ENCODE measurements around the gene TGFBRAP1.

The TGFBRAP1 gene

GRCh38 chr2:105257981-105258380, 71.6 kb downstream of the TGFBRAP1 start:
- no peak overlapping the region for H3K9ac ChIP-seq
- H3K27me3 ChIP-seq (ENCODE audit: insufficient read depth, low read depth) = no peaks in the 10 kb centered on the region
- no peaks in the 10 kb centered on the region for H3K36me3 ChIP-seq (ENCODE audit: insufficient read depth)
- H3K4me3 ChIP-seq (IDR thresholded peaks at IDR 0.05; ENCODE audit: insufficient read depth, low read depth, low read length) = no peak overlapping the region
- TF ChIP-seq CTCF (conservative IDR thresholded peaks at IDR 0.05; ENCODE audit: low read depth, low read length) = no peak
- no peak overlapping the region for H3K4me2 ChIP-seq
- H2AFZ ChIP-seq (ENCODE audit: low read depth) = no peak overlapping the region
- no peaks in the 10 kb centered on the region for H3K4me1 ChIP-seq (ENCODE audit: low read depth, poor library complexity, severe bottlenecking)
- H3K79me2 ChIP-seq (ENCODE audit: insufficient read depth, low read depth) = no peaks in the 10 kb centered on the region
- H4K20me1 ChIP-seq (ENCODE audit: insufficient read depth) = no peaks in the 10 kb centered on the region
- no peak overlapping the region for H3K27ac ChIP-seq

- no peak overlapping the region for H3K27ac ChIP-seq
- no peaks in the 10 kb centered on the region for H3K79me2 ChIP-seq (ENCODE audit: insufficient read depth, low read depth)
- no peaks in the 10 kb centered on the region for H3K36me3 ChIP-seq (ENCODE audit: insufficient read depth)
- TF ChIP-seq CTCF (conservative IDR thresholded peaks at IDR 0.05; ENCODE audit: low read depth, low read length) = no peak
- H3K4me3 ChIP-seq (IDR thresholded peaks at IDR 0.05; ENCODE audit: insufficient read depth, low read depth, low read length) = no peak overlapping the region
- no peak overlapping the region for H2AFZ ChIP-seq (ENCODE audit: low read depth)
- H3K9ac ChIP-seq = no peak overlapping the region
- H3K27me3 ChIP-seq (ENCODE audit: insufficient read depth, low read depth) = no peaks in the 10 kb centered on the region
- H3K4me1 ChIP-seq (ENCODE audit: low read depth, poor library complexity, severe bottlenecking) = no peaks in the 10 kb centered on the region
- H3K4me2 ChIP-seq = no peak overlapping the region
- H4K20me1 ChIP-seq (ENCODE audit: insufficient read depth) = no peaks in the 10 kb centered on the region
These were observed 73.0 kb downstream of the TGFBRAP1 start for GRCh38 chr2:105256431-105257047.

GRCh38 chr2:105255979-105256378, 73.6 kb downstream of the TGFBRAP1 start:
- Histone ChIP-seq H3K4me2 (no peak overlapping the region), H3K4me1 (ENCODE audit: low read depth, poor library complexity, severe bottlenecking) (no peaks in the 10 kb centered on the region), H3K79me2 (ENCODE audit: insufficient read depth, low read depth) (no peaks in the 10 kb centered on the region), H3K9ac (no peak overlapping the region), H3K27me3 (ENCODE audit: insufficient read depth, low read depth) (no peaks in the 10 kb centered on the region), H2AFZ (ENCODE audit: low read depth) (no peak overlapping the region), H3K27ac (no peak overlapping the region), H4K20me1 (ENCODE audit: insufficient read depth) (no peaks in the 10 kb centered on the region), H3K4me3 (IDR thresholded peaks at IDR 0.05; ENCODE audit: insufficient read depth, low read depth, low read length) (no peak overlapping the region), H3K36me3 (ENCODE audit: insufficient read depth) (no peaks in the 10 kb centered on the region)
- no peak for TF ChIP-seq CTCF (conservative IDR thresholded peaks at IDR 0.05; ENCODE audit: low read depth, low read length)

GRCh38 chr2:105254531-105255210, 74.9 kb downstream of the TGFBRAP1 start:
- no peaks in the 10 kb centered on the region for H3K79me2 ChIP-seq (ENCODE audit: insufficient read depth, low read depth)
- no peaks in the 10 kb centered on the region for H3K27me3 ChIP-seq (ENCODE audit: insufficient read depth, low read depth)
- H3K4me3 ChIP-seq (IDR thresholded peaks at IDR 0.05; ENCODE audit: insufficient read depth, low read depth, low read length) = no peak overlapping the region
- H2AFZ ChIP-seq (ENCODE audit: low read depth) = no peak overlapping the region
- no peaks in the 10 kb centered on the region for H4K20me1 ChIP-seq (ENCODE audit: insufficient read depth)
- H3K27ac ChIP-seq = no peak overlapping the region
- no peak overlapping the region for H3K4me2 ChIP-seq
- no peak for TF ChIP-seq CTCF (conservative IDR thresholded peaks at IDR 0.05; ENCODE audit: low read depth, low read length)
- no peaks in the 10 kb centered on the region for H3K4me1 ChIP-seq (ENCODE audit: low read depth, poor library complexity, severe bottlenecking)
- H3K36me3 ChIP-seq (ENCODE audit: insufficient read depth) = no peaks in the 10 kb centered on the region
- H3K9ac ChIP-seq = no peak overlapping the region
